Kidney tubule cell (primary cell): ENCODE results near the gene SESN1.

Source experiments
- DNase-seq: peaks from one replicate; pipeline ENCODE4 v3.0.0-alpha.2; 2018; ENCODE audit warnings: low spot score

The SESN1 gene

GRCh38 chr6:108961077-108961476 is 133.6 kb downstream of the SESN1 start:
- no peak for DNase-seq

GRCh38 chr6:108960601-108961000 is 134.0 kb downstream of the SESN1 start:
- DNase-seq, result no peak

GRCh38 chr6:108959972-108960582 is 134.6 kb downstream of the SESN1 start:
- DNase-seq, result no peak

- no peak for DNase-seq
Observed at GRCh38 chr6:108958900-108959770, 135.5 kb downstream of the SESN1 start.

- DNase-seq, result no peak
Observed at GRCh38 chr6:108957221-108957620, 137.4 kb downstream of the SESN1 start.

- no peak for DNase-seq
Observed at GRCh38 chr6:108955329-108955949, 139.2 kb downstream of the SESN1 start.

- DNase-seq, result no peak
Observed at GRCh38 chr6:108953681-108954080, 141.0 kb downstream of the SESN1 start.

- no peak for DNase-seq
Observed at GRCh38 chr6:108952776-108953486, 141.7 kb downstream of the SESN1 start.

- no peak for DNase-seq
Observed at GRCh38 chr6:108951351-108951953, 143.2 kb downstream of the SESN1 start.

GRCh38 chr6:108948181-108948661 is 146.4 kb downstream of the SESN1 start:
- peak; percentile 78 for DNase-seq

GRCh38 chr6:108947114-108947854 is 147.4 kb downstream of the SESN1 start:
- peak; percentile 96 for DNase-seq

GRCh38 chr6:108946695-108947094 is 148.0 kb downstream of the SESN1 start:
- peak; percentile 71 for DNase-seq

- peak; percentile 42 for DNase-seq
Observed at GRCh38 chr6:108945681-108946159, 148.9 kb downstream of the SESN1 start.

GRCh38 chr6:108944707-108945680 is 149.7 kb downstream of the SESN1 start:
- peak; percentile 77 for DNase-seq

- no peak for DNase-seq
Observed at GRCh38 chr6:108944071-108944470, 150.6 kb downstream of the SESN1 start.

- no peak for DNase-seq
Observed at GRCh38 chr6:108942556-108943492, 151.8 kb downstream of the SESN1 start.

- peak; percentile 57 for DNase-seq
Observed at GRCh38 chr6:108941859-108942258, 152.8 kb downstream of the SESN1 start.

GRCh38 chr6:108941281-108941680 is 153.4 kb downstream of the SESN1 start:
- DNase-seq, result no peak

GRCh38 chr6:108940741-108941140 is 153.9 kb downstream of the SESN1 start:
- no peak for DNase-seq
